Measurements from ENCODE around the gene CD164L2.

Gene CD164L2

DNA sequence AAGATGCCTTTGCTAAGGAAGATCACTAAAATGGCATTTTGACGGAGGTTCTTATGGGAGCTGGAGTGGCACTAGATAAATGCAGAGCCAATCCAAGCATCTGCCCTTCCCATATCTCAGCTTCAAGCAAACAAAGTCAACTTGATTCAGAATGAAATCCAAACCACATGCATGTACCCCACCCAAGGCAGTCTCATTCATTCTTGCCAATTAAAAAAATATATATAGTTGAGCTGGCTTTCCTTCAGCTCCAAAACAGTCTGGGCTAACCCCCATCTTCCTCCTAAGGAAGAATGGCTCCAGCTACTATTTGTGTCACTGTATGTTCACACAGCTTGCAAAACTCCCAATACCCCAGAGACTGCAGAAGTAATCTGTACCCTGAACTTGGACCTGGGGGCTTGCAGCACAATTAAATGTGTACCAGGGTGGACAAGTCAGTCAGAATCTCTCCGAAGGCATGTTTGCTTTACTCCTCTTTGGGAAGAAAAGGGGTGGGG, 44.7 kb upstream of the CD164L2 start:
- TF ChIP-seq, protein P1, sequence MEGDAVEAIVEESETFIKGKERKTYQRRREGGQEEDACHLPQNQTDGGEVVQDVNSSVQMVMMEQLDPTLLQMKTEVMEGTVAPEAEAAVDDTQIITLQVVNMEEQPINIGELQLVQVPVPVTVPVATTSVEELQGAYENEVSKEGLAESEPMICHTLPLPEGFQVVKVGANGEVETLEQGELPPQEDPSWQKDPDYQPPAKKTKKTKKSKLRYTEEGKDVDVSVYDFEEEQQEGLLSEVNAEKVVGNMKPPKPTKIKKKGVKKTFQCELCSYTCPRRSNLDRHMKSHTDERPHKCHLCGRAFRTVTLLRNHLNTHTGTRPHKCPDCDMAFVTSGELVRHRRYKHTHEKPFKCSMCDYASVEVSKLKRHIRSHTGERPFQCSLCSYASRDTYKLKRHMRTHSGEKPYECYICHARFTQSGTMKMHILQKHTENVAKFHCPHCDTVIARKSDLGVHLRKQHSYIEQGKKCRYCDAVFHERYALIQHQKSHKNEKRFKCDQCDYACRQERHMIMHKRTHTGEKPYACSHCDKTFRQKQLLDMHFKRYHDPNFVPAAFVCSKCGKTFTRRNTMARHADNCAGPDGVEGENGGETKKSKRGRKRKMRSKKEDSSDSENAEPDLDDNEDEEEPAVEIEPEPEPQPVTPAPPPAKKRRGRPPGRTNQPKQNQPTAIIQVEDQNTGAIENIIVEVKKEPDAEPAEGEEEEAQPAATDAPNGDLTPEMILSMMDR (IDR thresholded peaks at IDR 0.05; ENCODE audit: low read depth, low read length): no peak
- no peaks in the 10 kb centered on the region for H3K9me3 ChIP-seq (ENCODE audit: severe bottlenecking)
- DNase-seq: no peak
- H3K4me3 ChIP-seq (ENCODE audit: low read depth, low read length): no peak overlapping the region
- no peak overlapping the region for H3K27ac ChIP-seq
- peaks cover 29% of the 10 kb centered on the region for H3K36me3 ChIP-seq
- H3K27me3 ChIP-seq (ENCODE audit: insufficient read depth, low read depth, severe bottlenecking): no peaks in the 10 kb centered on the region

DNA sequence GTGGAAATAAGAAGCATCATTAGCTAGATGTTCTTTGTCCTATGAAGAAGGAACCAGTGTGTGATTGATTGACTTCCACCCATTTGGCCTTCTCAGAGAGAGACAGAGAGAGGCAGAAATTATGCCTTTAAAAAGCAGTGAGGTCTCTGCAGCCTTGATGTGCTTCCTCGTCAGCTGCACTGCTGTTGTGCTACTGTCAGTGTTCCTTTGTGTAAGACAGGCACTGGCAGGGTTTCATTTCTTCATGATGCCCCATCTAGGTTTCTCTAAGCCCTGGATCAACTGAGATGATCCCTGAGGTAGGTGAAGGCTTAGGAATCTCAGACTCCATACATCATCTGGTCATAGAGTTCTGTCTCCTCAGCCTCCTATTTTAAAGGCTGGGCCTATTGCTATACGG, 44.2 kb upstream of the CD164L2 start:
- TF ChIP-seq, protein P1 (IDR thresholded peaks at IDR 0.05; ENCODE audit: low read depth, low read length): no peak
- no peak for DNase-seq
- no peak overlapping the region for H3K4me3 ChIP-seq (ENCODE audit: low read depth, low read length)
- no peak overlapping the region for H3K27ac ChIP-seq
- H3K9me3 ChIP-seq (ENCODE audit: severe bottlenecking): no peaks in the 10 kb centered on the region
- H3K36me3 ChIP-seq: peaks cover 29% of the 10 kb centered on the region
- H3K27me3 ChIP-seq (ENCODE audit: insufficient read depth, low read depth, severe bottlenecking): no peaks in the 10 kb centered on the region

DNA sequence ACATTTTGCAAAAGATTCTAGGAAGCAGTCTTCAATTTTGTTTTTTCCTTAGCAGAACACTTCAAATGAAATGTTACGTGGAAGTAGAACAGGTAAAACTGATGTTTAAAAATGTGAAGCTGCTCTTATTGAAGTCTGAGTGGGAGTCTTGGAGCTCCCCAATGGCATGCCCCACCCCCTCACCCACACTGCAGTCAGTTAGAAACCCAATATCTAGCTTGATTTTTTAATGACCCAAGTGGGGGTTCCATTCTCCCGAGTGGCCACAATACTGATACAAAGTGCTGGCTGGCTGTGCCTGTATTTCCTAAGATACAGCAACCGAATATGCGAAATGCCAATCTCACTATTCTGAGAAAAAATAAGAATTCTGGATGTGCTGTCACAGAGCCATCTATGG, 40.6 kb upstream of the CD164L2 start:
- DNase-seq: no peak
- no peak overlapping the region for H3K27ac ChIP-seq
- no peak overlapping the region for H3K4me3 ChIP-seq (ENCODE audit: low read depth, low read length)
- TF ChIP-seq, protein P1 (IDR thresholded peaks at IDR 0.05; ENCODE audit: low read depth, low read length): no peak
- no peaks in the 10 kb centered on the region for H3K27me3 ChIP-seq (ENCODE audit: insufficient read depth, low read depth, severe bottlenecking)
- peaks cover 41% of the 10 kb centered on the region for H3K36me3 ChIP-seq
- no peaks in the 10 kb centered on the region for H3K9me3 ChIP-seq (ENCODE audit: severe bottlenecking)

DNA sequence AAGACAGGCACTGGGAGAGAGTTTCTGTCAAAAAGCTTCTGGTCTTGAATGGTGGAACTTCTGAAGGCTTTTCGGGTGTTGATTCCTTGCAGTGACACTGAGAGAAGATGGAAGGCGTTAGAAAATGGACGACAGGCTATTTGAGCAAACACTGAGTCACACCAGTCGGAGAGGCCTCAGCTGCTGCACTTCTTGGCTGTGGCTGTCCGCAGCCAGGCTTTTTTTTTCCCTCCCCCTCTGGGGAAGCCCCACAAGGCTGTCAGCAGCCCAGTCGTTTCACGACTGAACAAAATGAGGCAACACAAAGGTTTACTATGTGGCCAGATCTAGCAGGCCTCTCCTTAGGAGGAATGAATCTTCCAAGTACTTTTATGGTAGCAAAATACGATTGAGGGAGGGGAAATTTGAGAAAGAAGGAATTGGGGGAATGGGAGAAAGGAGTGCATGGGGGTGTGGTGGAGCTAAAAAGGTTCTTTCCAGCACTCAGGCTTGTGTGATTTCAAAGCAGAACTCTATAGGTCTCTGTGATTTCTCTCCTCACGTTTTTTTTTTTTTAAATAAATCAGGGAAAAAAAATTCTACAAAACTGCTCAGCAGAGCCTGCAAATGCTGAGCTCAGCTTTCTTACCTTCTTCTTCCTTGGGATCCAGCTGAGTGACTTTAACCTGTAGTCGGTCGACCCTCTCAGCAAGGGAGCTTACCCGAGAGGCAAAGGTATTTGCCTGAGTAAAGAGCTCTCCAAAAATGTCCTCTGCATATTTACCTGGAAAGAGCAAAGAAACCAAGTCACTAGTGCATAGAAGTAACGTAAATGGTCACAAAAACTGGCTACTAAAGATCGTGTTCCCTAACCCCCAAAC, 35.4 kb upstream of the CD164L2 start:
- DNase-seq: no peak
- TF ChIP-seq, protein P1 (IDR thresholded peaks at IDR 0.05; ENCODE audit: low read depth, low read length): no peak
- H3K4me3 ChIP-seq (ENCODE audit: low read depth, low read length): no peak overlapping the region
- H3K27ac ChIP-seq: no peak overlapping the region
- no peaks in the 10 kb centered on the region for H3K9me3 ChIP-seq (ENCODE audit: severe bottlenecking)
- no peaks in the 10 kb centered on the region for H3K27me3 ChIP-seq (ENCODE audit: insufficient read depth, low read depth, severe bottlenecking)
- H3K36me3 ChIP-seq: peaks cover 62% of the 10 kb centered on the region

DNA sequence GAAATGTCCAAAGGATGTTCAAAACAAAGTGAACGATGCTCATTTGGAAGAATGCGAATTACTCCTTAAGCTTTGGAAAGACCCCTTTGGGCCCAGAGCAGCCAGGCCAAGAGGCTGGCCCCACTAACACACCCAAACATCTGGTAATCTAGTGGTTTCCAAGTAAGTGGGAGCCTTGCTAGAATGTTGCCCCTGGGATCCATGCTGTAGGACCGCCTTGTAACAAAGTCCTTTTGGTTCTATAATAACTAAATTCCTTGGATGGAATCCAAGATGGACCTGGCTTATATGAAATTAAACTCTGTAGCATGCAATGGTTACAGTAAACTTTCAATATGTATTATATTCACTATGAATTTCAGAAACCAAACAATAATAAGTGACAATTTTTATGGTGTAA, 34.6 kb upstream of the CD164L2 start:
- no peaks in the 10 kb centered on the region for H3K9me3 ChIP-seq (ENCODE audit: severe bottlenecking)
- no peak for DNase-seq
- TF ChIP-seq, protein P1 (IDR thresholded peaks at IDR 0.05; ENCODE audit: low read depth, low read length): no peak
- peaks cover 70% of the 10 kb centered on the region for H3K36me3 ChIP-seq
- H3K4me3 ChIP-seq (ENCODE audit: low read depth, low read length): no peak overlapping the region
- no peaks in the 10 kb centered on the region for H3K27me3 ChIP-seq (ENCODE audit: insufficient read depth, low read depth, severe bottlenecking)
- H3K27ac ChIP-seq: no peak overlapping the region

Data from WERI-Rb-1 (cell line).